Activated B cell treated with CpG ODN at 0.5 μM for 24 hours (primary cell): ENCODE data around the gene ZNF154. TPM values are rescaled to one million over a fixed set of nuclear protein-coding genes. Genes with fewer than 3 reads are reported as not detected.
"Not testable (repeated sequence)": the region's sequence is repeated elsewhere in the genome, so short reads cannot be mapped to it uniquely, and the experiment has no call there.

Source experiments
- ATAC-seq: fragments of 200-7000 bp; cut with Tn5 transposase; one replicate; pipeline ENCODE4 v1.10.0; 2021; ENCODE audit warnings: low read depth, mild to moderate bottlenecking, moderate library complexity
- CTCF ChIA-PET: fragments of 350-600 bp; sonication (Branson Sonifier 250); formaldehyde crosslinking; loops from one replicate; lab custom pipeline; 2021; ENCODE audit warnings: antibody characterized with exemption; lab: Charles Lee
- POLR2A ChIA-PET: fragments of 350-600 bp; sonication (Branson Sonifier 250); formaldehyde crosslinking; loops from one replicate; lab custom pipeline; 2021; ENCODE audit warnings: antibody characterized with exemption; lab: Charles Lee
- DNase-seq: peaks from one replicate; pipeline ENCODE4 v3.0.0; 2022
- H3K27ac Mint-ChIP-seq: one replicate; pipeline ENCODE4 v1.8.0; 2020; ENCODE audit warnings: mixed read lengths
- H3K27me3 Mint-ChIP-seq: one replicate; pipeline ENCODE4 v1.8.0; 2021; ENCODE audit warnings: mixed read lengths
- H3K36me3 Mint-ChIP-seq: one replicate; pipeline ENCODE4 v1.8.0; 2021; ENCODE audit warnings: low read depth, mixed read lengths
- H3K4me1 Mint-ChIP-seq: one replicate; pipeline ENCODE4 v1.8.0; 2021; ENCODE audit warnings: mixed read lengths
- H3K4me3 Mint-ChIP-seq: one replicate; pipeline ENCODE4 v1.8.0; 2020; ENCODE audit warnings: mild to moderate bottlenecking, mixed read lengths
- H3K9me3 Mint-ChIP-seq: one replicate; pipeline ENCODE4 v1.8.0; 2020; ENCODE audit warnings: mixed read lengths
- intact Hi-C: fragments of 100-400 bp; cut with micrococcal nuclease; formaldehyde crosslinking; loops from one replicate; pipeline ENCODE4 v1.15.1; 2024
- total RNA-seq: library from RNA; stranded (reverse); gene quantifications from 2 replicates; pipeline ENCODE4 v1.2.3, GENCODE V29; 2022
- TF ChIP-seq, protein P1 (sequence below): fragments of 200-600 bp; IDR thresholded peaks from one replicate; pipeline ENCODE4 v1.8.0; 2022; ENCODE audit warnings: antibody characterized with exemption, mild to moderate bottlenecking

Gene ZNF154
- total RNA-seq, 1 donor from 2014 or later: 27.9 TPM

GRCh38 chr19:57747472-57747807 is 38.4 kb upstream of the ZNF154 start:
- ATAC-seq: no peak
- peaks cover 53% of the 10 kb centered on the region for H3K36me3 Mint-ChIP-seq
- POLR2A ChIA-PET: interaction anchor here (1.1 to 2.4 kb wide), 7 partner anchors 20 to 752 kb away, joined by 4 to 20 read pairs (median 11); partner anchors contain the start of genes ZNF416, ZNF551, ZNF552 and ZNF586
- DNase-seq: no peak
- intact Hi-C loops: loop anchor here (2.0 kb wide), 1 partner anchor 67 kb away; the partner anchor contains the start of gene ZNF552
- H3K27ac Mint-ChIP-seq: peak overlapping the region; percentile 87
- TF ChIP-seq, protein P1, sequence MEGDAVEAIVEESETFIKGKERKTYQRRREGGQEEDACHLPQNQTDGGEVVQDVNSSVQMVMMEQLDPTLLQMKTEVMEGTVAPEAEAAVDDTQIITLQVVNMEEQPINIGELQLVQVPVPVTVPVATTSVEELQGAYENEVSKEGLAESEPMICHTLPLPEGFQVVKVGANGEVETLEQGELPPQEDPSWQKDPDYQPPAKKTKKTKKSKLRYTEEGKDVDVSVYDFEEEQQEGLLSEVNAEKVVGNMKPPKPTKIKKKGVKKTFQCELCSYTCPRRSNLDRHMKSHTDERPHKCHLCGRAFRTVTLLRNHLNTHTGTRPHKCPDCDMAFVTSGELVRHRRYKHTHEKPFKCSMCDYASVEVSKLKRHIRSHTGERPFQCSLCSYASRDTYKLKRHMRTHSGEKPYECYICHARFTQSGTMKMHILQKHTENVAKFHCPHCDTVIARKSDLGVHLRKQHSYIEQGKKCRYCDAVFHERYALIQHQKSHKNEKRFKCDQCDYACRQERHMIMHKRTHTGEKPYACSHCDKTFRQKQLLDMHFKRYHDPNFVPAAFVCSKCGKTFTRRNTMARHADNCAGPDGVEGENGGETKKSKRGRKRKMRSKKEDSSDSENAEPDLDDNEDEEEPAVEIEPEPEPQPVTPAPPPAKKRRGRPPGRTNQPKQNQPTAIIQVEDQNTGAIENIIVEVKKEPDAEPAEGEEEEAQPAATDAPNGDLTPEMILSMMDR: no peak
- peaks cover 14% of the 10 kb centered on the region for H3K9me3 Mint-ChIP-seq
- CTCF ChIA-PET: interaction anchor here (1.4 to 1.5 kb wide), 2 partner anchors 10 to 82 kb away, joined by 3 to 5 read pairs; no protein-coding TSS in a partner anchor
- peak overlapping the region; percentile 91 for H3K4me3 Mint-ChIP-seq
- no peaks in the 10 kb centered on the region for H3K27me3 Mint-ChIP-seq
- H3K4me1 Mint-ChIP-seq: peaks cover 42% of the 10 kb centered on the region

DNA sequence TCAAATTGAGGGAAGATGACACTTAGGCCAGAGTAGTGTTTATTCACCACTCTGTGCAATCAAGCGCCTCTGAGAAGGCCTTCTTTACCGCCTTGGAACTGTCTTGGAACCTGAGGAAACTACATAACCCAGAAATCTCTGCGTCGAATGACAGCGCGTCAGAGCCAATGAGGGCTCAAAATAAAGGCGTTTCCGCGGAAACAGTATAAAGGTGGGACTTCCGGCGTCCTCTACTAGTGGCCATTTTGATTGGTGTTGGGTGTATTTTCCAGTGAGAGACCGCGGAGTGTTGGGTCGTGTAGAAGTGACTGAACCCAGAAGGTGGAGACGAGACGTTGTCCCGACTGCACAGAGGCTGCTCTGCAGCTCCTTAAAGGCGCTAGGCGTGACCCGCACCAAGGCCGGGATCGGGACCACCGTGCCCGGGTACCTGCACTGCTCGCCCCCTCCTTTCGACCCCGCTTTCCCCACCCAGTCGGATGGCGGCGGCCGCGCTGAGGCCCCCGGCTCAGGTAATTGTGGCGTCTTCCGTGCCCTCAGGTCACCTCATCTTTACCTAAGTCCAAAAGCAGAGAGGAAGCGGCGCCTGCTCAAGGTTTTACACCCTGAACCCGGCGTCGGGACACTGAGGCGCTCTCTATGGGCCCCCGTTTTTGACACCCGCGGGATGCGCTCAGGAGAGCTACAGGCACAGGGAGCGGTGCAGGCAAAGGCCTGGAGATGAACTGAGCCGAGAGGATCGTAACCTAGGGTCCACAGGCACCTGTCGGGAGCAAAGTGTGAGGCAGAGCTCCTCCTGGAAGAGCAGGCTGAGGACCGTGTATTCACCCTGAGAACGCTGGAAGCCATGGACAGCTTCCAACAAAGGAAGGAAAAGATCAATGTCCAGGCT is 37.8 kb upstream of the ZNF154 start, which contains the start of gene ZNF776:
Gene ZNF776 (plus strand): TSS at position 236 of the 892 bp plus-strand sequence. CDS start 244 bp downstream, at position 480.
- DNase-seq (peak; percentile 54), ATAC-seq (peak; percentile 95)
- TF ChIP-seq, protein P1: no peak
- Mint-ChIP-seq H3K9me3 (peaks cover 14% of the 10 kb centered on the region), H3K4me3 (peak within 1 kb of the TSS; percentile 91), H3K27me3 (no peaks in the 10 kb centered on the region), H3K36me3 (peaks cover 47% of the 10 kb centered on the region), H3K4me1 (peaks cover 42% of the 10 kb centered on the region), H3K27ac (peak within 1 kb of the TSS; percentile 87)
- CTCF ChIA-PET: interaction anchor here (1.4 to 1.5 kb wide), 2 partner anchors 9 to 83 kb away, joined by 3 to 5 read pairs; no protein-coding TSS in a partner anchor
- POLR2A ChIA-PET: interaction anchor here (0.6 to 2.4 kb wide), 16 partner anchors 19 to 753 kb away, joined by 3 to 20 read pairs (median 4); partner anchors contain the start of genes ZNF132, ZNF154, ZNF264 and ZNF274
- intact Hi-C loops: loop anchor here (1.0 to 2.0 kb wide), 6 partner anchors 20 to 200 kb away; partner anchors contain the start of genes ZNF256, ZNF417, ZNF551 and ZNF552

- not testable (repeated sequence) for H3K27me3 Mint-ChIP-seq, H3K4me3 Mint-ChIP-seq, H3K4me1 Mint-ChIP-seq, H3K9me3 Mint-ChIP-seq, DNase-seq, ATAC-seq, H3K27ac Mint-ChIP-seq, H3K36me3 Mint-ChIP-seq
- intact Hi-C loops: loop anchor here (1.0 kb wide), 2 partner anchors 165 to 417 kb away; no protein-coding TSS in a partner anchor
- POLR2A ChIA-PET: interaction anchor here (1.3 kb wide), 1 partner anchor 11 kb away, joined by 4 read pairs; the partner anchor contains the start of gene ZNF671
- CTCF ChIA-PET: interaction anchor here (1.3 to 1.8 kb wide), 2 partner anchors 8 to 417 kb away, joined by 3 to 5 read pairs; partner anchors contain the start of gene ZNF776
These were observed 29.8 kb upstream of the ZNF154 start for GRCh38 chr19:57738770-57739169.

- not testable (repeated sequence) for H3K36me3 Mint-ChIP-seq, H3K4me3 Mint-ChIP-seq, H3K4me1 Mint-ChIP-seq, H3K27me3 Mint-ChIP-seq, H3K9me3 Mint-ChIP-seq, H3K27ac Mint-ChIP-seq
- POLR2A ChIA-PET: interaction anchor here (1.3 kb wide), 1 partner anchor 11 kb away, joined by 4 read pairs; the partner anchor contains the start of gene ZNF671
- CTCF ChIA-PET: interaction anchor here (1.0 to 1.8 kb wide), 4 partner anchors 8 to 418 kb away, joined by 3 to 5 read pairs (median 3); partner anchors contain the start of gene ZNF776
- DNase-seq (peak; percentile 30), ATAC-seq (peak; percentile 64)
- intact Hi-C loops: loop anchor here (1.0 kb wide), 2 partner anchors 165 to 417 kb away; no protein-coding TSS in a partner anchor
These were observed 29.3 kb upstream of the ZNF154 start for GRCh38 chr19:57738320-57738719.

DNA sequence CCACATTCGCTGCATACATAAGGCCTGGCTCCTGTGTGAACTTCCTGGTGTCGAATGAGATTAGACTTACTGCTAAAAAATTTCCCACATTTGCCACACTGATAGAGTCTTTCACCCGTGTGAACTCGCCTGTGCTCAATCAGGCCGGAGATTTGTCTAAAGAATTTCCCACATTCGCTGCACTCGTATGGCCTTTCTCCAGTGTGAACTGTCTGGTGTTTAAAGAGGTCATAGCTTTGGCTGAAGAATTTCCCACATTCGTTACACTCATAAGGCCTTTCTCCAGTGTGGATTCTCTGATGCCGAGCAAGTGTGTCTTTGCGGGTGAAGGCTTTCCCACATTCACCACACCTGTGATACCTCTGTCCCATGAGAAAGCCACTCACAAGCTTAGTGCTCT is 11.9 kb upstream of the ZNF154 start:
- CTCF ChIA-PET: no interaction called here
- intact Hi-C loops: no loop called here
- DNase-seq (no peak), ATAC-seq (no peak)
- TF ChIP-seq, protein P1: no peak
- Mint-ChIP-seq H3K4me1 (peaks cover 14% of the 10 kb centered on the region), H3K9me3 (peaks cover 12% of the 10 kb centered on the region), H3K36me3 (peaks cover 66% of the 10 kb centered on the region), H3K27me3 (no peaks in the 10 kb centered on the region), H3K4me3 (no peak overlapping the region), H3K27ac (no peak overlapping the region)
- POLR2A ChIA-PET: no interaction called here
